ENCODE measurements around the gene RSPH4A.
A peak's percentile ranks its signal among the peaks of the same experiment; 100 is the strongest.

DNA sequence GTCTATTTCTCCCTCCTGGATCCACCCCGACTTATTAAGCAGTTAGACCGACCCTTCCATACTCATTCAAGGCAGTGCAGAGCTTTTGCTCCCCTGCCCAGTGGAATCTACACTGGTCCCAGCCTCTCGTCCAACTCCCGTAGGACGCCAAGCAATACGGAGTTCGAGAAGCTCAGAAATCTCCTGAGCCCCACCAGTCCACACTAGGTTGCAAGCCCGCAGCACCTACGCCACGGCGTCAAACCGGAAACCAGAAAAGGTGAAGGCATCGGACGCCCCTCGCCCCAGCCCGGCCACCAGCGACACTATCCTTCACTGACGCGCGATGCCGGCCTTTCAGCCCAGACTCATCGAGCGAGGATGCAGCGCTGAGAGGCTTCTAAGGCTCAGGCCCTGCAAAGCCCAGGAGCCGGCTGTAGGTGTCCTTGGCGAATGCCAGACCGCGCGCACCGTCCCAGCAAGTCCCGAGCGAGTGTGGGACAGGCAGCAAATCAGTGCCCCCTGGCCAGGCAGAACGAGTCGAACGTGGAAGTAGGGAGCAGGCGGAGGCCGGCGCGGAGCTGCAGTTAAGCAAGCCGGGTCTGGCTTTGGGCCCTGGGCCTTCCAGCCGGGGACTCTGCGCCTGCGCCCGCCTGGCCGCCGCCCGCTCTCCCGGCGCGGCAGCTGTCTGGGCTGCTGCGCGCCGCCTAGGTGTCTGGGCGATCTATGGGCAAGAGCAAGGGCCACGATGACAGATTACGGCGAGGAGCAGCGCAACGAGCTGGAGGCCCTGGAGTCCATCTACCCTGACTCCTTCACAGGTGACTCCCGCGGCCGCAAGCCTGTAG is 45.2 kb upstream of the RSPH4A start, which contains the start of gene RWDD1:
- TF ChIP-seq CTCF (IDR thresholded peaks at IDR 0.05 in 8 of 11, conservative IDR thresholded peaks at IDR 0.05 in 3 of 11): peak in 7 of 11 experiments; percentile 20 to 59 (median 38)
- TF ChIP-seq POLR2A (IDR thresholded peaks at IDR 0.05): peak in 2 of 3 donors; percentile 33 to 83
- peak; percentile 93 to 96 (median 96) for TF ChIP-seq POLR2AphosphoS5 (IDR thresholded peaks at IDR 0.05)
